GM21786 (cell line): Measurements from ENCODE around the gene SHANK3.

Source experiments
- ATAC-seq: cut with Tn5 transposase; IDR thresholded peaks from one replicate; pipeline ENCODE4 v1.9.1; 2021; ENCODE audit not compliant: unreplicated experiment

Gene SHANK3

GRCh38 chr22:50677493-50678217, 5.0 kb downstream of the SHANK3 start:
- ATAC-seq = no peak

- ATAC-seq = no peak
These were observed 5.6 kb downstream of the SHANK3 start for GRCh38 chr22:50678218-50678650.

GRCh38 chr22:50678651-50679521, 6.3 kb downstream of the SHANK3 start:
- no peak for ATAC-seq

GRCh38 chr22:50683086-50683993, 10.7 kb downstream of the SHANK3 start:
- no peak for ATAC-seq

GRCh38 chr22:50683994-50684371, 11.4 kb downstream of the SHANK3 start:
- no peak for ATAC-seq

GRCh38 chr22:50684501-50684900, 11.9 kb downstream of the SHANK3 start:
- no peak for ATAC-seq

- ATAC-seq = no peak
These were observed 12.4 kb downstream of the SHANK3 start for GRCh38 chr22:50684986-50685385.

- ATAC-seq = no peak
These were observed 14.2 kb downstream of the SHANK3 start for GRCh38 chr22:50686794-50687193.

- ATAC-seq = no peak
These were observed 15.2 kb downstream of the SHANK3 start for GRCh38 chr22:50687829-50688228.

GRCh38 chr22:50688448-50688847, 15.8 kb downstream of the SHANK3 start:
- ATAC-seq = no peak

GRCh38 chr22:50691521-50691920, 18.9 kb downstream of the SHANK3 start:
- ATAC-seq = no peak

GRCh38 chr22:50693462-50693861, 20.8 kb downstream of the SHANK3 start:
- ATAC-seq = no peak

- ATAC-seq = no peak
These were observed 21.5 kb downstream of the SHANK3 start for GRCh38 chr22:50694099-50694605.

GRCh38 chr22:50694766-50695420, 22.3 kb downstream of the SHANK3 start:
- ATAC-seq = no peak

GRCh38 chr22:50695421-50696250, 23.0 kb downstream of the SHANK3 start:
- ATAC-seq = no peak

- no peak for ATAC-seq
These were observed 23.7 kb downstream of the SHANK3 start for GRCh38 chr22:50696251-50696798.

GRCh38 chr22:50696799-50697561, 24.4 kb downstream of the SHANK3 start:
- no peak for ATAC-seq

GRCh38 chr22:50697667-50698506, 25.3 kb downstream of the SHANK3 start:
- ATAC-seq = no peak
